ENCODE data around the gene IGSF8. TPM values are rescaled to one million over a fixed set of nuclear protein-coding genes. Genes with fewer than 3 reads are reported as not detected.

Gene IGSF8
- 56.2 and 57.4 TPM in 2 replicates for total RNA-seq (2021)
- long read RNA-seq, transcript IGSF8-202 (7 exons, 2,366 nt): minor isoform, 21 of 406 reads
- long read RNA-seq, transcript IGSF8-201 (7 exons, 2,343 nt): major isoform, 344 of 406 reads
- long read RNA-seq, partial matches to known transcripts: 13 of 406 reads
- long read RNA-seq, other reads (novel, unspliced or antisense): 27 of 406 reads

GRCh38 chr1:160097911-160098851 lies at the start of gene IGSF8:
Gene IGSF8, minus strand, starts transcription at chr1:160098619. Its CDS starts 147 bp downstream, at chr1:160098472.
- Histone ChIP-seq H4K5ac (ENCODE audit: insufficient read length, low read depth, low read length) (no peak within 1 kb of the TSS), H2BK120ac (ENCODE audit: low read depth, low read length, poor library complexity, severe bottlenecking) (no peak within 1 kb of the TSS), H3K9ac (ENCODE audit: extremely low read depth, insufficient read length, low read length) (peak within 1 kb of the TSS; percentile 45), H3K18ac (ENCODE audit: insufficient read length, low read depth, low read length) (no peak within 1 kb of the TSS), H3K79me2 (ENCODE audit: insufficient read depth, low read length) (peaks cover 3% of the 10 kb centered on the region; the same call in 1 of the 2 replicates), H2BK12ac (ENCODE audit: insufficient read length, low read depth, low read length) (no peak within 1 kb of the TSS), H3K14ac (ENCODE audit: insufficient read depth, low read length) (0 out of 2 replicates have a peak within 1 kb of the TSS, but pooled peaks have one; percentile 3), H3K56ac (ENCODE audit: insufficient read length, low read depth, low read length) (no peak within 1 kb of the TSS), H2BK15ac (ENCODE audit: low read depth, low read length) (no peak within 1 kb of the TSS), H3K4ac (ENCODE audit: low read depth, low read length) (no peak within 1 kb of the TSS), H2AK5ac (ENCODE audit: insufficient read length, low read length) (no peak within 1 kb of the TSS), H3K79me1 (ENCODE audit: insufficient read depth, low read depth, low read length, poor library complexity, severe bottlenecking) (no peaks in the 10 kb centered on the region), H4K91ac (ENCODE audit: insufficient read length, low read depth, low read length) (no peak within 1 kb of the TSS), H3K27me3 (ENCODE audit: insufficient read depth, low read length) (no peaks in the 10 kb centered on the region), H2AFZ (ENCODE audit: low read length) (no peak within 1 kb of the TSS), H3K4me1 (ENCODE audit: insufficient read depth, low read length) (peaks cover 19% of the 10 kb centered on the region), H3K9me3 (ENCODE audit: control insufficient read depth, low read depth, low read length) (no peaks in the 10 kb centered on the region), H3K23ac (ENCODE audit: insufficient read length, low read depth, low read length) (no peak within 1 kb of the TSS), H2BK5ac (ENCODE audit: insufficient read length, low read length) (no peak within 1 kb of the TSS), H2BK20ac (ENCODE audit: low read depth, low read length, poor library complexity, severe bottlenecking) (no peak within 1 kb of the TSS), H4K8ac (replicated peaks; ENCODE audit: insufficient read length, low read depth, low read length) (no peak within 1 kb of the TSS), H3K23me2 (ENCODE audit: insufficient read length, low read depth, low read length, poor library complexity, severe bottlenecking) (peaks cover 12% of the 10 kb centered on the region), H3T11ph (ENCODE audit: low read length) (no peak within 1 kb of the TSS), H3K4me2 (ENCODE audit: insufficient read depth, insufficient read length, low read length) (peak within 1 kb of the TSS; percentile 72), H4K20me1 (ENCODE audit: control insufficient read depth, insufficient read depth, insufficient read length) (no peaks in the 10 kb centered on the region), H3K27ac (ENCODE audit: insufficient read length, low read depth, low read length) (no peak within 1 kb of the TSS)
- TF ChIP-seq CTCF (conservative IDR thresholded peaks at IDR 0.05): no peak
- WGBS (ENCODE audit: extremely low coverage, insufficient read length, low lambda C conversion rate): no CpG with 5 or more reads among the region's 64 CpGs
- H3K27me3 Mint-ChIP-seq (ENCODE audit: low read depth): peaks cover 6% of the 10 kb centered on the region
- peak; percentile 94 for DNase-seq
- H3K4me3 Mint-ChIP-seq: peak within 1 kb of the TSS; percentile 75 to 87
- H3K4me1 Mint-ChIP-seq: peaks cover 54 to 55% of the 10 kb centered on the region in 2 experiments
- peak within 1 kb of the TSS; percentile 4 to 80 (median 80); a peak in 4 of 7 replicates for H3K27ac Mint-ChIP-seq
- no peaks in the 10 kb centered on the region for H3K9me3 Mint-ChIP-seq
- peaks cover 0 to 14% (median 13%) of the 10 kb centered on the region in 3 experiments; a peak in 5 of 7 replicates for H3K36me3 Mint-ChIP-seq (ENCODE audit: insufficient read depth in 1 of 3, low read depth in 3 of 3)

Data from H9 (cell line).